ENCODE measurements around the gene EPX. TPM values are rescaled to one million over a fixed set of nuclear protein-coding genes. Genes with fewer than 3 reads are reported as not detected.

EPX gene
- total RNA-seq, 2 experiments from 2014 or later = not detected

DNA sequence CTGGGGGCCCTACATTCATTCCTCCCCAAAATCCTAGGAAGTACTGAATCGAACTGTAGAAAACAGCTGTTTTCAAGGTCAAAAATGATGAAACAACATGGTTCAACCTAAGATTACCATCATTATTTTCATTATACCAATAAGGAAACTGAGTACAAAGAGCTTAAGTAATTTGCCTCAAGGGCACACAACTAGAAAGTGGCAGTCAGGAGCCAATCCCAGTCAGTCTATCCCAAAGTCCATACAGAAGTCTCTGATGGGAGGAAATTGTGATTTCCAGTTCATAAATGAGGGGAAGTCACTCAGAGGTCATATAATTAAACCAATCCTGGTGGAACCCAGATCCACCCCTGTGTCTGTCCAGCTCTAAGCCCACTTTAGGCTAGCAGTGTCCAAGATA is 54.3 kb downstream of the EPX start:
- DNase-seq (no peak), ATAC-seq (no peak)
- Mint-ChIP-seq H3K4me1 (ENCODE audit: low read depth) (peaks cover 13% of the 10 kb centered on the region), H3K9me3 (no peaks in the 10 kb centered on the region), H3K27me3 (peaks cover 19% of the 10 kb centered on the region), H3K27ac (no peak overlapping the region), H3K36me3 (ENCODE audit: low read depth) (no peaks in the 10 kb centered on the region), H3K4me3 (no peak overlapping the region)
- TF ChIP-seq, protein P1, sequence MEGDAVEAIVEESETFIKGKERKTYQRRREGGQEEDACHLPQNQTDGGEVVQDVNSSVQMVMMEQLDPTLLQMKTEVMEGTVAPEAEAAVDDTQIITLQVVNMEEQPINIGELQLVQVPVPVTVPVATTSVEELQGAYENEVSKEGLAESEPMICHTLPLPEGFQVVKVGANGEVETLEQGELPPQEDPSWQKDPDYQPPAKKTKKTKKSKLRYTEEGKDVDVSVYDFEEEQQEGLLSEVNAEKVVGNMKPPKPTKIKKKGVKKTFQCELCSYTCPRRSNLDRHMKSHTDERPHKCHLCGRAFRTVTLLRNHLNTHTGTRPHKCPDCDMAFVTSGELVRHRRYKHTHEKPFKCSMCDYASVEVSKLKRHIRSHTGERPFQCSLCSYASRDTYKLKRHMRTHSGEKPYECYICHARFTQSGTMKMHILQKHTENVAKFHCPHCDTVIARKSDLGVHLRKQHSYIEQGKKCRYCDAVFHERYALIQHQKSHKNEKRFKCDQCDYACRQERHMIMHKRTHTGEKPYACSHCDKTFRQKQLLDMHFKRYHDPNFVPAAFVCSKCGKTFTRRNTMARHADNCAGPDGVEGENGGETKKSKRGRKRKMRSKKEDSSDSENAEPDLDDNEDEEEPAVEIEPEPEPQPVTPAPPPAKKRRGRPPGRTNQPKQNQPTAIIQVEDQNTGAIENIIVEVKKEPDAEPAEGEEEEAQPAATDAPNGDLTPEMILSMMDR (IDR thresholded peaks at IDR 0.05) = no peak
- intact Hi-C loops (cut with micrococcal nuclease) = no loop called here
- POLR2A ChIA-PET = interaction anchor here (0.8 to 1.4 kb wide), 2 partner anchors 9 to 28 kb away, joined by 3 read pairs; partner anchors contain the start of gene MKS1
- CTCF ChIA-PET = interaction anchor here (1.1 to 4.3 kb wide), 5 partner anchors 9 to 71 kb away, joined by 3 to 33 read pairs (median 6); partner anchors contain the start of genes LPO and MKS1

DNA sequence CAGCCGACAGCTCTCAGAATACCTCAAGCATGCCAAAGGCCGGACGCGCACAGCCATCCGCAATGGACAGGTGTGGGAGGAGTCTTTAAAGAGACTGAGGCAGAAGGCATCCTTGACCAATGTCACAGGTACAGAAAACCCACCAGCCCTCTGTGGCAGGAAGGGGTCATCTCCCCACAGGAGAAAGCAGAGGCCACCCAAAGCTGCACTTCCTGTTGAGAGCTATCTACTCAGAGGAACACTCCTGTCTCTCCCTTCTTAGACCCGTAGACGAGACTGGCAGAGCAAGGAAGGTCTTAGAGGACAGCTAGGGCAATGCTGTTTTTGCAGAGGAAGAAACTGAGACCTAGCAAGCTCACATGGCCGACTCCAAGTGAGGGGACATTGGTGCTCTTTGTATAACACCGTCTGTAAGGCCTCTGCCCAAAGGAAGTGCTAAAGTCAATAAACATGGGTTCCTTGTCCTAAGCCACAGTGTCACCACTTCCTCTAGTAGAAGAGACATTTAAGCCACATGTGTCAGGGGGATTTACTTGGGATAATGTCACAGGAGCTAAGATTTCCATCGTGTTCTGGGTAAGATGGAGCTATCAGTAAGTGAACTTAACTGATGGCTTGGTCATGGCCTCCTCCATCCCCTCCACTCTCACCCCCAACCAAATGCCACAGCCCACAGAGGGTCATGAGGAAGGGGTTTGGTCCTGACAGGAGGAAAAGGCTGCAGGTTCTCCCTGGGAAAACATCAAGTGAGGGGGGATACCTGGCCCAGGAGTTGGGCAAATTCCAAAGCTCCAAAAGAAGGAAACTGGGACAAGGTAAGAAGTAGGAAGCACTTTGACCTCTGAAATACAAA is 55.2 kb downstream of the EPX start:
- intact Hi-C loops (cut with micrococcal nuclease) = no loop called here
- Mint-ChIP-seq H3K4me3 (no peak overlapping the region), H3K9me3 (no peaks in the 10 kb centered on the region), H3K4me1 (ENCODE audit: low read depth) (peaks cover 12% of the 10 kb centered on the region), H3K27ac (no peak overlapping the region), H3K36me3 (ENCODE audit: low read depth) (no peaks in the 10 kb centered on the region), H3K27me3 (peaks cover 19% of the 10 kb centered on the region)
- DNase-seq (no peak), ATAC-seq (no peak)
- TF ChIP-seq, protein P1 (IDR thresholded peaks at IDR 0.05) = no peak
- POLR2A ChIA-PET = interaction anchor here (0.6 to 1.4 kb wide), 2 partner anchors 11 to 29 kb away, joined by 3 read pairs; partner anchors contain the start of gene MKS1
- CTCF ChIA-PET = interaction anchor here (0.8 to 4.3 kb wide), 7 partner anchors 10 to 170 kb away, joined by 3 to 33 read pairs (median 6); partner anchors contain the start of genes LPO and MKS1

DNA sequence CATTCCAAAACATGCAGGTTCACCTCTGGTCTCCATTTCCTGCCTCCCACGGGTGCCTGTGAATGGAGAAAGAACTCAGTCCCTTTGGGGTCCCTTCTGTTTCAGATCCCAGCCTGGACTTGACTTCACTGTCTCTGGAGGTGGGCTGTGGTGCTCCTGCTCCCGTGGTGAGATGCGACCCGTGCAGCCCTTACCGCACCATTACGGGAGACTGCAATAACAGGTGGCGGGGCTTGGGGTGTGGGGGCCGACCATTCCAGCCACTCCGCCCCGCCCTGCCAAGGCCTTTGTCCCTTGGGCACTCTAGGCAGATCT is 56.4 kb downstream of the EPX start:
- POLR2A ChIA-PET = interaction anchor here (0.6 to 1.7 kb wide), 4 partner anchors 20 to 101 kb away, joined by 3 to 4 read pairs (median 3); partner anchors contain the start of gene MKS1
- H3K4me3 Mint-ChIP-seq = peak overlapping the region; percentile 67
- intact Hi-C loops (cut with micrococcal nuclease) = no loop called here

DNA sequence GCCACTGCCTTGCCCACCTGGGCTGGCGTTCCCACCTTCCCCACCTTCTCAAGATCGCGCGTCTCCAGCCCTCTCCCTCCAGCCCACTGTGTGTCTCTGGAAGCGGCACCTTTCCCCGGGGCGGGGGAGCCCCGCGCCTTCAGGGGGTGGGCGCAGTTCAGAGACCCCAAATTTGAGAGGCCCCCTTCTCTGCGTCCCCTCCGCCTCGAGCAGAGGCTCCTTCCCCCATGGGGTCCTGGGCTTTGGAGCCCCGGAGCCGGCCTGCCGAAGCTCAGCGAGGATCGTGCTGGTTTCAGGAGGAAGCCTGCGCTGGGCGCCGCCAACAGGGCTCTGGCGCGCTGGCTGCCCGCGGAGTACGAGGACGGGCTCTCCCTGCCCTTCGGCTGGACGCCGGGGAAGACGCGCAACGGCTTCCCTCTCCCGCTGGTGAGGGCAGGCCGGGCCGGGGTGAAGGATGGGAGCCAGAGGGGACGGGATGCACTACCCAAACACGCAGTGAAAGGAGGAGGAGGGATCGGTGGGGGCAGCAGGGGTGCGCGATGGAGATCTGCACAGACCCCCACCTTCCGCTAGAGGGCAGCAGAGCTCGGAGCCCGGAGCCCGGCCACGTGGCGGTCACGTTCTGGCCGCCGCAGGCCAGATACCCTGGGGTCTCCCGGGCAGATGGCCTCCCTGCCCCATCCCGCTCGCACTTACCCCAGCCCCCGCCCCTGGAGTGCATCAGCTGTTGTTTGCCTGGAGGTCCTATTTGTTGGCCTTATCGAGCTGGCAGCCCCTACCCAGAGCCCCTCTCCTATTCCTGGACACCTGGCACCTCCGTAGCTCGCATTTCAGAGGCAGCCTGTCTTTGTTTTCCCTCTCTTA is 57.0 kb downstream of the EPX start:
- no peaks in the 10 kb centered on the region for H3K36me3 Mint-ChIP-seq (ENCODE audit: low read depth)
- H3K9me3 Mint-ChIP-seq = no peaks in the 10 kb centered on the region
- intact Hi-C loops (cut with micrococcal nuclease) = no loop called here
- H3K4me3 Mint-ChIP-seq = peak overlapping the region; percentile 67
- TF ChIP-seq, protein P1 (IDR thresholded peaks at IDR 0.05) = peak; percentile 98
- POLR2A ChIA-PET = interaction anchor here (0.6 to 1.8 kb wide), 7 partner anchors 14 to 100 kb away, joined by 3 to 4 read pairs (median 3); partner anchors contain the start of gene MKS1
- ATAC-seq (peak; percentile 95), DNase-seq (peak; percentile 77)
- H3K4me1 Mint-ChIP-seq (ENCODE audit: low read depth) = peaks cover 10% of the 10 kb centered on the region
- H3K27ac Mint-ChIP-seq = peak overlapping the region; percentile 16
- CTCF ChIA-PET = interaction anchor here (0.6 to 4.3 kb wide), 39 partner anchors 8 to 421 kb away, joined by 3 to 33 read pairs (median 4); partner anchors contain the start of genes HSF5, LPO, MKS1 and RNF43
- peaks cover 7% of the 10 kb centered on the region for H3K27me3 Mint-ChIP-seq

More for the DNA sequence above, 56.4 kb downstream of the EPX start:
- TF ChIP-seq, protein P1 (IDR thresholded peaks at IDR 0.05) = no peak
- H3K4me1 Mint-ChIP-seq (ENCODE audit: low read depth) = peaks cover 10% of the 10 kb centered on the region
- H3K27ac Mint-ChIP-seq = no peak overlapping the region
- peaks cover 10% of the 10 kb centered on the region for H3K27me3 Mint-ChIP-seq
- H3K9me3 Mint-ChIP-seq = no peaks in the 10 kb centered on the region
- ATAC-seq (no peak), DNase-seq (no peak)
- CTCF ChIA-PET = interaction anchor here (0.7 to 4.3 kb wide), 24 partner anchors 8 to 223 kb away, joined by 3 to 33 read pairs (median 5); partner anchors contain the start of genes LPO and MKS1
- no peaks in the 10 kb centered on the region for H3K36me3 Mint-ChIP-seq (ENCODE audit: low read depth)
